ENCODE measurements around the gene APC2.

The APC2 gene

DNA sequence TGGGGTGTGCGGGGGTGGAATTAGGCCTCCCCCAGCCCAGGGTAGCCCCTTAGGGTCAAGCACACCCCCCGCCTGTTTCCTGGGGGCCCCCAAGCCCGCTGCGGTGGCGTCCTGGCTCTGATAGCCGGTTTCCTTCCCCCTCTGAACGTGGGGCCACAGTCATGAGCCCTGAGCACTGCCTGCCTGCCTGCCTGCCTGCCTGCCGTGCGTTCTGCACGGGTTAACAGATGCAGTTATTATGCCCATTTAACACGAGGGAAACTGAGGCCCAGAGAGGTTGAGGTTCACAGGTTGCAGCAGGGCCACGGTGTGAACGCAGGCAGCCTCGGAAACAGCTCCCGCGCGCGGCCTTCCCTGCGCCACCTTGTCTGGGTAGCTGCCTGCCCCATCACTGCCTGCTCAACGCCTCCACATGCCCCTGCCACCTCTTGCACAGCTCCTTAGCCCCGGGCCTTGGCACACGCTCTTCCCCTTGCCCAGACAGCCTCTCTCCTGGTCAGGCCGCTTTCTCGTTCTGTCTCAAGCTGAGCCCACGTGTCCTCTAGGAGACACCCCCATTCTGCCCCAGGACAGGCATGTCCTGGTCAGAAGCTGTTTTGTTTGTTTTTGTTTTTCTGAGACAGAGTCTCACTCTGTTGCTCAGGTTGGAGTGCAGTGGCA lies 47.4 kb upstream of the APC2 start:
- no peak overlapping the region for H3K4me3 ChIP-seq (ENCODE audit: control insufficient read depth, low read depth, low read length)
- no peak for DNase-seq (ENCODE audit: low read depth)
- TF ChIP-seq, protein P1, sequence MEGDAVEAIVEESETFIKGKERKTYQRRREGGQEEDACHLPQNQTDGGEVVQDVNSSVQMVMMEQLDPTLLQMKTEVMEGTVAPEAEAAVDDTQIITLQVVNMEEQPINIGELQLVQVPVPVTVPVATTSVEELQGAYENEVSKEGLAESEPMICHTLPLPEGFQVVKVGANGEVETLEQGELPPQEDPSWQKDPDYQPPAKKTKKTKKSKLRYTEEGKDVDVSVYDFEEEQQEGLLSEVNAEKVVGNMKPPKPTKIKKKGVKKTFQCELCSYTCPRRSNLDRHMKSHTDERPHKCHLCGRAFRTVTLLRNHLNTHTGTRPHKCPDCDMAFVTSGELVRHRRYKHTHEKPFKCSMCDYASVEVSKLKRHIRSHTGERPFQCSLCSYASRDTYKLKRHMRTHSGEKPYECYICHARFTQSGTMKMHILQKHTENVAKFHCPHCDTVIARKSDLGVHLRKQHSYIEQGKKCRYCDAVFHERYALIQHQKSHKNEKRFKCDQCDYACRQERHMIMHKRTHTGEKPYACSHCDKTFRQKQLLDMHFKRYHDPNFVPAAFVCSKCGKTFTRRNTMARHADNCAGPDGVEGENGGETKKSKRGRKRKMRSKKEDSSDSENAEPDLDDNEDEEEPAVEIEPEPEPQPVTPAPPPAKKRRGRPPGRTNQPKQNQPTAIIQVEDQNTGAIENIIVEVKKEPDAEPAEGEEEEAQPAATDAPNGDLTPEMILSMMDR (IDR thresholded peaks at IDR 0.05; ENCODE audit: control insufficient read depth, insufficient read depth, low read depth, low read length, missing control alignments) = no peak

DNA sequence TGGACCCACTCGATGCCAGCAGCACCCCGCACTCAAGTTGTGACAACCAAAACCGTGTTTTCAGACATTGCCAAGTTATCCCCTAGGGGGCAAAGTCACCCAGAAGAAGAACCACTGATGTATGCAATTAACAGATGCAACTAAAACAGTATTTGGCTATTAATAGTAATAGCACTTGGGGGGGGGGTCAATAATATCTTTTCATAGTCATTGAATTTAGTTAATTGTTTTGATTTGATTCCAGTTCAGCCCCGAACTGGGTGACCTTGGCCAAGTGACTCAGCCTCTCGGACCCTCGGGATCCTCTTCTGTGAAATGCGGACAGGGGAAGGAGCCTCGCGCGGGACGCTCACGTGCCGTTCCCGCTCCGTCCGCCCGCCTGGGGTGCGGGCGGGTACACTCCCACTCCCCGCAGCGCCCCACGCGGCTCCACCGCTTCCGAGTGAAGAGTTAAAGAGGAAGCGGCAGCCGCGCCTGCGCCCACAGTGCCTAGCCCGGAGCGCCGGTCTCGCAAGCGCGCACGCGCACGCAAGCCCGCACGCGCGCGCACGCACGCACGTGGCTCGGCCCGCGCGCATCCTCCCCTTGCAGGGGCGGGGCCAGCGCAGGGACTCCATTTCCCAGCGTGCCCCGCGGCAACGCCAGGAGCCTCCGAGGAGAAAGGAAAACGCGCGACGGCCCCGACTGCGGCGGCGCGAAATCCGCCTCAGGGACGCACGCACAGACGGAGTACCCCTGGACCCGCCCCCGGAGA lies 43.0 kb upstream of the APC2 start:
- H3K4me3 ChIP-seq (ENCODE audit: control insufficient read depth, low read depth, low read length) = peak overlapping the region; percentile 55
- peak; percentile 87 for DNase-seq (ENCODE audit: low read depth)
- TF ChIP-seq, protein P1 (IDR thresholded peaks at IDR 0.05; ENCODE audit: control insufficient read depth, insufficient read depth, low read depth, low read length, missing control alignments) = peak; percentile 43

DNA sequence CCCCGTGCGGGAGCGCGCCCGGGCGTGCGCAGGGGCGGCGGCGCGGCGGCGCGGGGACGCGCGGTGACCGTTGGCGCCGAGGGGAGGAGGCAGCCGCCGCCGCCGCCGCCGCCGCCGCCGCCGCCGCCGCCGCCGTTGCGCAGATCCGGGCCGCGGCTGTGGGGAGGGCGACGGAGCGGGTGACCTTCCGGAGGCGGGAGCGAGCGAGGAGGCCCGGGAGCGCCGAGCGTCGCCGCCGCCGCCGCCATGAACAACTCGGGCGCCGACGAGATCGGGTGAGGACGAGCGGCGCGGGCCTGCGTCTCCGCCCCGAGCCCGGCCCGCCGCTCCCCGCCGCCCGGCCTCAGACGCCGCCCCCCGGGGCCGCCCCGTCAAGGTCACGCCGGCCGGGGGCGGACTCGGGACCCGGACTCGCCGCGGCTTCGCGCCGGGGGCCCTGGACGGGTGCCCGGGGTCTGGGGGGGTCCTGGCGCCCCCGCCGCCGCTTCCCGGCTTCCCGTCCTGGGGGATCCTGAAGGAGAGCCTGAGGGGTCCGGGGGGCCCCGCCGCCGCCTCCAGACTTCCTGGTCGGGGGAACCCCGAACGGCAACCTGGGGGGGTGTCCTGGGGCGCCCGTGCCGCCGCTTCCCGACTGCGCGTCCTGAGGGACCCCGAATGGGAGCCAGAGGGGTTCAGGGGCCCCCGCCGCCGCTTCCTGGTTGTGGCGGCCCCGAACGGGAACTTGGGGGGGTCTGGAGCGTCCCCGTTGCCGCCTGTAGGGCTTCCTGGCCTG lies 42.2 kb upstream of the APC2 start, which contains the start of gene DAZAP1:
TSS of gene DAZAP1 (plus strand) at position 59 of the 772 bp plus-strand sequence. CDS start at position 247, 188 bp downstream.
- TF ChIP-seq, protein P1 (IDR thresholded peaks at IDR 0.05; ENCODE audit: control insufficient read depth, insufficient read depth, low read depth, low read length, missing control alignments) = no peak
- DNase-seq (ENCODE audit: low read depth) = no peak
- peak within 1 kb of the TSS; percentile 90 for H3K4me3 ChIP-seq (ENCODE audit: control insufficient read depth, low read depth, low read length)

DNA sequence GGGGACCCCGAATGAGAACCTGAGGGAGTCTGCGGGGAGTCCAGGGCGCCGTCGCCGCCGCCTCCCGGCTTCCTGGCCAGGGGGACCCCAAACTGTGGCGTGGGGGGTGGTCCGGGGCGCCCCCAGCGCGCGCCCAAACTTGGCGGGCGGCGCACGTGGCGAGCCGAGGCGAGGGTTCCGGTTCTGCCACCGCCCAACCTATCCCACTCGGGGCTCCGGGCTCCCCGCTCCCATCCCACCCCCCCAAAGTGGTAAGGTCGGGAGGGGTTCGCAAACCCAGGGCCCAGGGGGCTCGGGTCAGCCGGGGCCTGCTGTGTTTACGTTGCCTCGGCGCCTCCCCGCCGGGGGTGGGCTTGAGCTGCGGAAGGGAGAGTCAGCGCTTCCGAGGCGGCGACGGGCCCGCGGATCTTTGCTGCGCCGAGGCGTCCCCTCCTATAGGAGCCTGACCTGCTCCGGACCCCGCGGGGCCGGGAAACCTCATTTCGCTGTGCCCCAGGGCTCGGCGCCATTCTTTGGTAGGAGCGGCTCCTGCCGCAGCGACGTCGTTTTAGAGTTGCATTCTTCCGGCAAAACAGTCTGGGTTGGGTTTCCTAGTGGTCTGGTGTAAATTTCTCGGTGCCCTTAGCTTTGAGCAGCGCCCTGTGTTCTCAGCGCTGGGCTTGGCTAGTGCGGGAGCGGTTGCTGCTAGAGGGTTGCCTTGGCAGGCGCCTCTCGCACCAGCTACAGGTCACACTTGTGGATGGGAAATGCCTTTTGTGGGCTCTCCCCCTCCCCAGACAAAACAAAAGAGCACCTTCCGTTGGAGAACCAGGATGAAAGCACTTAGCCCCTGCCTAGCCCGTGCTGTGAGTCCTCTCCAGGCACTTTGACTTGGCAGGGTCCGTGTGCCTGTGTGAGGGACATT lies 41.4 kb upstream of the APC2 start:
- TF ChIP-seq, protein P1 (IDR thresholded peaks at IDR 0.05; ENCODE audit: control insufficient read depth, insufficient read depth, low read depth, low read length, missing control alignments) = no peak
- peak overlapping the region; percentile 90 for H3K4me3 ChIP-seq (ENCODE audit: control insufficient read depth, low read depth, low read length)
- no peak for DNase-seq (ENCODE audit: low read depth)

DNA sequence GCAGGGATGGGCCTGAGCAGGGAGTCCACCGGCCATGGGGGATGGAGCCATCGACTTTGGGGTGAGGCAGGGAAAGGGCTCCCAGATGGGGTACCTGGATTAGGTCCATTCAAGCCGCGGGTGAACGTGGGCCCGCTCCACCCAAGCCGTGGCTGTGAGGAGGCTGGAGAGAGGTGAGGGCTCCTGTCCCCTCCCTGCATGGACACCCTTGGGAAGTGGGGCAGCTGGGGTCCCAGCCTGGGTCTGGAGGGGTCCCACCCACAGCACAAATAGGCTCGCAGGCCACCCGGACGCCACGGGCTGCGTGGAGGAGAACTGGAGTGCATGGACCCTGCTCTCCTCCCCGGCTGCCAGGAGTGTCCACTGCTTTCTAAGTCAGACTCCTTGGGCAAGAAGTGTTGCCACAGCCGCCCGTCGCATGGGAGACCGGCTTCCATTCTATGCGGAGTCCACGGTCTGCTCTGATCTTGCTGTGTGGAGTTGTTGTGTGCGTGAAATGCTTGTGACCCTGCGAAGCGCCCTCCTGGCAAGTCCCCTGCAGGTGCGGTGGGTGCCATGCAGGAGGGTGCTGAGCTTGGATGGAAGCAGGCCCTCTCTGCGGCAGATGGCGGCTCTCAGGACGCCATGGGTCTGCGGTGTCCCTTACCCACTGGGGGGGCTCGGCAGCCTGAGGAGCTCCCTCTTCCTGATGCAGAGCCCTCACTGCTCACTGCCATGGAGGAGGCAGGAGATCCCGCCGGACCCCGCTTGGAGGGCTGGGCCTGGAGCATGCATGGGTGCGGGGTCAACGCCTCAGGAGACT lies 40.5 kb upstream of the APC2 start:
- peak overlapping the region; percentile 90 for H3K4me3 ChIP-seq (ENCODE audit: control insufficient read depth, low read depth, low read length)
- DNase-seq (ENCODE audit: low read depth) = no peak
- TF ChIP-seq, protein P1 (IDR thresholded peaks at IDR 0.05; ENCODE audit: control insufficient read depth, insufficient read depth, low read depth, low read length, missing control alignments) = no peak
